Measurements from ENCODE around the gene NFIC. TPM values are rescaled to one million over a fixed set of nuclear protein-coding genes. Genes with fewer than 3 reads are reported as not detected.
A peak's percentile ranks its signal among the peaks of the same experiment; 100 is the strongest.

NFIC gene
- total RNA-seq, 1 experiment from 2014 or later: 8.0 TPM

- H3K27me3 ChIP-seq (ENCODE audit: insufficient read depth, low read length): peaks cover 17% of the 10 kb centered on the region
- no peak overlapping the region for H2AFZ ChIP-seq (ENCODE audit: low read length)
- no peak overlapping the region for H3K18ac ChIP-seq (ENCODE audit: insufficient read length, low read depth, low read length)
- no peak overlapping the region for H3K27ac ChIP-seq (ENCODE audit: insufficient read length, low read depth, low read length)
- H4K91ac ChIP-seq (ENCODE audit: insufficient read length, low read depth, low read length): no peak overlapping the region
- H3K79me1 ChIP-seq (ENCODE audit: insufficient read depth, low read depth, low read length, poor library complexity, severe bottlenecking): no peaks in the 10 kb centered on the region
- H2BK5ac ChIP-seq (ENCODE audit: insufficient read length, low read length): no peak overlapping the region
- Mint-ChIP-seq H3K4me1 (peaks cover 14 to 27% of the 10 kb centered on the region in 2 experiments), H3K27me3 (ENCODE audit: low read depth) (peaks cover 59% of the 10 kb centered on the region), H3K9me3 (no peaks in the 10 kb centered on the region), H3K4me3 (peak overlapping the region in 1 of 2 experiments; percentile 73; a peak in 3 of 5 replicates), H3K36me3 (ENCODE audit: insufficient read depth in 1 of 3, low read depth in 3 of 3) (no peaks in the 10 kb centered on the region), H3K27ac (no peak overlapping the region)
- H2BK20ac ChIP-seq (ENCODE audit: low read depth, low read length, poor library complexity, severe bottlenecking): no peak overlapping the region
- H2BK15ac ChIP-seq (ENCODE audit: low read depth, low read length): no peak overlapping the region
- peaks cover 3% of the 10 kb centered on the region for H3K23me2 ChIP-seq (ENCODE audit: insufficient read length, low read depth, low read length, poor library complexity, severe bottlenecking)
- no peak overlapping the region for H3K23ac ChIP-seq (ENCODE audit: insufficient read length, low read depth, low read length)
- peaks cover 2% of the 10 kb centered on the region for H4K20me1 ChIP-seq (ENCODE audit: control insufficient read depth, insufficient read depth, insufficient read length)
- WGBS (ENCODE audit: extremely low coverage, insufficient read length, low lambda C conversion rate): no CpG with 5 or more reads among the region's 19 CpGs
- H4K5ac ChIP-seq (ENCODE audit: insufficient read length, low read depth, low read length): no peak overlapping the region
- H2AK5ac ChIP-seq (ENCODE audit: insufficient read length, low read length): no peak overlapping the region
- no peak overlapping the region for H3K56ac ChIP-seq (ENCODE audit: insufficient read length, low read depth, low read length)
- H3K9ac ChIP-seq (ENCODE audit: extremely low read depth, insufficient read length, low read length): no peak overlapping the region
- peak overlapping the region; percentile 5 for H3K4me2 ChIP-seq (ENCODE audit: insufficient read depth, insufficient read length, low read length)
- H3K79me2 ChIP-seq (ENCODE audit: insufficient read depth, low read length): no peaks in the 10 kb centered on the region
- no peak overlapping the region for H3K4ac ChIP-seq (ENCODE audit: low read depth, low read length)
- H3K9me3 ChIP-seq (ENCODE audit: control insufficient read depth, low read depth, low read length): no peaks in the 10 kb centered on the region
- no peak overlapping the region for H3K14ac ChIP-seq (ENCODE audit: insufficient read depth, low read length)
- H2BK120ac ChIP-seq (ENCODE audit: low read depth, low read length, poor library complexity, severe bottlenecking): no peak overlapping the region
- H4K8ac ChIP-seq (replicated peaks; ENCODE audit: insufficient read length, low read depth, low read length): no peak overlapping the region
- peak; percentile 71 for DNase-seq
- no peak overlapping the region for H2BK12ac ChIP-seq (ENCODE audit: insufficient read length, low read depth, low read length)
- H3T11ph ChIP-seq (ENCODE audit: low read length): no peak overlapping the region
- no peaks in the 10 kb centered on the region; the same call in 1 of the 2 replicates for H3K4me1 ChIP-seq (ENCODE audit: insufficient read depth, low read length)
- TF ChIP-seq, protein P1, sequence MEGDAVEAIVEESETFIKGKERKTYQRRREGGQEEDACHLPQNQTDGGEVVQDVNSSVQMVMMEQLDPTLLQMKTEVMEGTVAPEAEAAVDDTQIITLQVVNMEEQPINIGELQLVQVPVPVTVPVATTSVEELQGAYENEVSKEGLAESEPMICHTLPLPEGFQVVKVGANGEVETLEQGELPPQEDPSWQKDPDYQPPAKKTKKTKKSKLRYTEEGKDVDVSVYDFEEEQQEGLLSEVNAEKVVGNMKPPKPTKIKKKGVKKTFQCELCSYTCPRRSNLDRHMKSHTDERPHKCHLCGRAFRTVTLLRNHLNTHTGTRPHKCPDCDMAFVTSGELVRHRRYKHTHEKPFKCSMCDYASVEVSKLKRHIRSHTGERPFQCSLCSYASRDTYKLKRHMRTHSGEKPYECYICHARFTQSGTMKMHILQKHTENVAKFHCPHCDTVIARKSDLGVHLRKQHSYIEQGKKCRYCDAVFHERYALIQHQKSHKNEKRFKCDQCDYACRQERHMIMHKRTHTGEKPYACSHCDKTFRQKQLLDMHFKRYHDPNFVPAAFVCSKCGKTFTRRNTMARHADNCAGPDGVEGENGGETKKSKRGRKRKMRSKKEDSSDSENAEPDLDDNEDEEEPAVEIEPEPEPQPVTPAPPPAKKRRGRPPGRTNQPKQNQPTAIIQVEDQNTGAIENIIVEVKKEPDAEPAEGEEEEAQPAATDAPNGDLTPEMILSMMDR (conservative IDR thresholded peaks at IDR 0.05): no peak
Measured at GRCh38 chr19:3458229-3459088, 92.1 kb downstream of the NFIC start.
